ENCODE measurements around the gene ENG. TPM values are rescaled to one million over a fixed set of nuclear protein-coding genes. Genes with fewer than 3 reads are reported as not detected.

The ENG gene
- total and polyA plus RNA-seq, 2 of the 8 experiments (the other 6 are each of a cell fraction or from before 2014, with no cell fraction given), result 1.8 to 4.4 TPM

DNA sequence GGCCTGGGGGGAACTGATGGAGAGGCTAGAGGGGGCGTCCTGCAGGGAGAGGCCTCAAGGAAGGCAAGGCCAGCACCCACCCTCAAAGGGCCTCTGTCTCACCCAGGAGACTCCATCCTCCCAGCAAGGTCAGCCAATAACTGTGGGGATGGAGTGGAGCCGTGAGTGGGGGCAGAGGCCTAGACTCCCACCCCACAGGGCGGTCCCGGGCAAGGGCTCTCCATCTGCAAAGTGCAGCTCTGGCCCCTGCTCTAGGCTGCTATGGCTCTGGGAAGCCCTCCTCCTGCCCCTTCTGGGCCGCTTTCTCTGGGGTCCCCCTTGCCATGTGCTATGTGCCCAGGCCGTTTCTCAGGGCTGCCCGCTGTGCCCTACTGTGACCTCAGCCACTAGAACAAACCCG is 37.7 kb downstream of the ENG start:
- Histone ChIP-seq H3K27ac (ENCODE audit: low read depth, low read length) (no peak overlapping the region), H4K5ac (ENCODE audit: insufficient read length, low read depth, low read length) (no peak overlapping the region), H3K27me3 (replicated peaks in 1 of 4; ENCODE audit: control insufficient read depth in 3 of 4, extremely low read depth in 1 of 4, insufficient read depth in 3 of 4, low read length in 3 of 4) (no peaks in the 10 kb centered on the region), H2AFZ (ENCODE audit: low read length) (no peak overlapping the region), H4K91ac (replicated peaks; ENCODE audit: insufficient read length, low read length) (no peak overlapping the region), H3K36me3 (ENCODE audit: control insufficient read depth in 2 of 4, insufficient read depth in 4 of 4, low read length in 3 of 4) (peaks cover 10 to 23% (median 17%) of the 10 kb centered on the region in 4 experiments; a peak in 7 of 8 replicates), H3K14ac (ENCODE audit: insufficient read length) (no peak overlapping the region), H2BK12ac (ENCODE audit: low read depth, low read length) (no peak overlapping the region), H3K4me2 (ENCODE audit: insufficient read depth in 1 of 2, low read depth in 2 of 2, low read length in 2 of 2) (no peak overlapping the region), H4K8ac (ENCODE audit: extremely low read depth, insufficient read depth, low read length) (no peak overlapping the region), H2BK5ac (ENCODE audit: low read depth, low read length) (no peak overlapping the region), H3K56ac (replicated peaks; ENCODE audit: insufficient read length, low read depth, low read length) (no peak overlapping the region), H2BK120ac (replicated peaks; ENCODE audit: low read depth, low read length) (no peak overlapping the region), H3K79me2 (ENCODE audit: control insufficient read depth in 1 of 2, insufficient read depth in 2 of 2, low read length in 2 of 2) (no peaks in the 10 kb centered on the region), H3K23me2 (ENCODE audit: low read depth, low read length) (no peaks in the 10 kb centered on the region), H3K9ac (replicated peaks in 1 of 4; ENCODE audit: extremely low read depth in 1 of 4, low read depth in 3 of 4, low read length in 3 of 4) (no peak overlapping the region), H3K4me3 (ENCODE audit: extremely low read depth in 1 of 4, insufficient read depth in 2 of 4, low read depth in 3 of 4, low read length in 4 of 4) (no peak overlapping the region), H3K23ac (ENCODE audit: insufficient read length) (no peak overlapping the region), H2AK5ac (ENCODE audit: low read depth, low read length) (no peak overlapping the region), H3K4ac (replicated peaks; ENCODE audit: insufficient read length, low read depth, low read length) (no peak overlapping the region), H4K20me1 (replicated peaks in 1 of 2; ENCODE audit: control insufficient read depth in 1 of 2, insufficient read depth in 2 of 2, low read length in 2 of 2) (peaks cover 2 to 11% of the 10 kb centered on the region in 2 experiments), H3K79me1 (ENCODE audit: low read depth, low read length) (0 out of 2 replicates have a peak, but pooled peaks cover 2% of the 10 kb centered on the region), H3K18ac (ENCODE audit: extremely low read depth, low read length) (no peak overlapping the region), H2BK20ac (ENCODE audit: low read length) (no peak overlapping the region), H3K4me1 (replicated peaks in 1 of 4; ENCODE audit: control insufficient read depth in 3 of 4, insufficient read depth in 4 of 4, low read length in 3 of 4) (no peaks in the 10 kb centered on the region), H3K9me3 (ENCODE audit: insufficient read depth in 2 of 2, low read depth in 1 of 2, low read length in 1 of 2) (no peaks in the 10 kb centered on the region), H2BK15ac (ENCODE audit: low read length) (no peak overlapping the region)
- FAIRE-seq (no peak), DNase-seq (ENCODE audit: low read depth in 1 of 2, low spot score in 2 of 2) (no peak)
- ChIA-PET POLR2A (ENCODE audit: partially characterized antibody) (interaction anchor here (0.5 to 6.7 kb wide), 12 partner anchors 8 to 69 kb away, joined by 3 to 34 read pairs (median 4); partner anchors contain the start of gene FPGS), CTCF (ENCODE audit: partially characterized antibody) (interaction anchor here (0.6 to 3.5 kb wide), 6 partner anchors 10 to 104 kb away, joined by 3 to 26 read pairs (median 4); partner anchors contain the start of gene TOR2A)
- 81% methylated on average over 8 of the region's 8 CpGs; no CpG with 5 or more reads in 1 of the 2 experiments for WGBS, 2 experiments (ENCODE audit: extremely low coverage in 1 of 2, insufficient coverage in 1 of 2, insufficient read length in 1 of 2, insufficient replicate concordance in 2 of 2, low coverage in 1 of 2, low lambda C conversion rate in 2 of 2, missing lambda C conversion rate in 1 of 2)
- TF ChIP-seq JUND (IDR thresholded peaks at IDR 0.05; ENCODE audit: low read length) (no peak), CHD2 (IDR thresholded peaks at IDR 0.05; ENCODE audit: low read length) (no peak), BCL11A (IDR thresholded peaks at IDR 0.05; ENCODE audit: low read depth in 2 of 2, low read length in 2 of 2) (no peak), TEAD4 (IDR thresholded peaks at IDR 0.05; ENCODE audit: low read depth, low read length) (no peak), ASH2L (IDR thresholded peaks at IDR 0.05; ENCODE audit: low read length) (no peak), POU5F1 (IDR thresholded peaks at IDR 0.05; ENCODE audit: low read depth, low read length) (no peak), EGR1 (IDR thresholded peaks at IDR 0.05; ENCODE audit: borderline replicate concordance, low read depth, low read length) (no peak), TBP (IDR thresholded peaks at IDR 0.05; ENCODE audit: low read depth, low read length) (no peak), JUN (IDR thresholded peaks at IDR 0.05; ENCODE audit: low read depth, low read length) (no peak), PHF8 (conservative IDR thresholded peaks at IDR 0.05; ENCODE audit: low read depth, low read length) (no peak), RNF2 (IDR thresholded peaks at IDR 0.05; ENCODE audit: borderline replicate concordance, low read depth, low read length, missing control alignments, poor library complexity, severe bottlenecking) (no peak), SAP30 (IDR thresholded peaks at IDR 0.05; ENCODE audit: insufficient read depth, insufficient replicate concordance, low read length) (no peak)
- TF ChIP-seq, protein P1, sequence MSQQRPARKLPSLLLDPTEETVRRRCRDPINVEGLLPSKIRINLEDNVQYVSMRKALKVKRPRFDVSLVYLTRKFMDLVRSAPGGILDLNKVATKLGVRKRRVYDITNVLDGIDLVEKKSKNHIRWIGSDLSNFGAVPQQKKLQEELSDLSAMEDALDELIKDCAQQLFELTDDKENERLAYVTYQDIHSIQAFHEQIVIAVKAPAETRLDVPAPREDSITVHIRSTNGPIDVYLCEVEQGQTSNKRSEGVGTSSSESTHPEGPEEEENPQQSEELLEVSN (IDR thresholded peaks at IDR 0.05), result no peak
